HCT116 (cell line): ENCODE results near the gene WNK4.

ENCODE experiments used
- POLR2AphosphoS5 ChIP-seq: IDR thresholded peaks from 2 replicates; pipeline ENCODE4 v1.6.1; 2011; ENCODE audit warnings: mild to moderate bottlenecking, low read depth, low read length, moderate library complexity
- ZFX ChIP-seq: fragments of 450-650 bp; IDR thresholded peaks from 2 replicates; pipeline ENCODE4 v1.6.1; 2017
- TF ChIP-seq, protein P1 (sequence below), 3 experiments: fragments of 200-600 bp in 1 of 3; sonication (generic) in 1 of 3; IDR thresholded peaks in 2 of 3; conservative IDR thresholded peaks in 1 of 3; 2 replicates each; pipeline ENCODE4 v1.5.1; 2012 to 2017; ENCODE audit warnings: low read depth in 2 of 3, low read length in 2 of 3, antibody characterized with exemption in 1 of 3, borderline replicate concordance in 1 of 3, control low read depth in 1 of 3, mild to moderate bottlenecking in 1 of 3, mixed read lengths in 1 of 3, mixed run types in 1 of 3, moderate library complexity in 1 of 3; ENCODE audit not compliant: insufficient read depth in 1 of 3
- TF ChIP-seq, protein P2 (sequence below): IDR thresholded peaks from 2 replicates; pipeline ENCODE4 v1.6.1; 2012; ENCODE audit warnings: low read depth

- no peak for TF ChIP-seq POLR2AphosphoS5
- TF ChIP-seq, protein P1, sequence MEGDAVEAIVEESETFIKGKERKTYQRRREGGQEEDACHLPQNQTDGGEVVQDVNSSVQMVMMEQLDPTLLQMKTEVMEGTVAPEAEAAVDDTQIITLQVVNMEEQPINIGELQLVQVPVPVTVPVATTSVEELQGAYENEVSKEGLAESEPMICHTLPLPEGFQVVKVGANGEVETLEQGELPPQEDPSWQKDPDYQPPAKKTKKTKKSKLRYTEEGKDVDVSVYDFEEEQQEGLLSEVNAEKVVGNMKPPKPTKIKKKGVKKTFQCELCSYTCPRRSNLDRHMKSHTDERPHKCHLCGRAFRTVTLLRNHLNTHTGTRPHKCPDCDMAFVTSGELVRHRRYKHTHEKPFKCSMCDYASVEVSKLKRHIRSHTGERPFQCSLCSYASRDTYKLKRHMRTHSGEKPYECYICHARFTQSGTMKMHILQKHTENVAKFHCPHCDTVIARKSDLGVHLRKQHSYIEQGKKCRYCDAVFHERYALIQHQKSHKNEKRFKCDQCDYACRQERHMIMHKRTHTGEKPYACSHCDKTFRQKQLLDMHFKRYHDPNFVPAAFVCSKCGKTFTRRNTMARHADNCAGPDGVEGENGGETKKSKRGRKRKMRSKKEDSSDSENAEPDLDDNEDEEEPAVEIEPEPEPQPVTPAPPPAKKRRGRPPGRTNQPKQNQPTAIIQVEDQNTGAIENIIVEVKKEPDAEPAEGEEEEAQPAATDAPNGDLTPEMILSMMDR (IDR thresholded peaks at IDR 0.05 in 2 of 3, conservative IDR thresholded peaks at IDR 0.05 in 1 of 3; ENCODE audit: borderline replicate concordance in 1 of 3, insufficient read depth in 1 of 3, low read depth in 2 of 3, low read length in 2 of 3), result no peak
- TF ChIP-seq ZFX, result no peak
- TF ChIP-seq, protein P2, sequence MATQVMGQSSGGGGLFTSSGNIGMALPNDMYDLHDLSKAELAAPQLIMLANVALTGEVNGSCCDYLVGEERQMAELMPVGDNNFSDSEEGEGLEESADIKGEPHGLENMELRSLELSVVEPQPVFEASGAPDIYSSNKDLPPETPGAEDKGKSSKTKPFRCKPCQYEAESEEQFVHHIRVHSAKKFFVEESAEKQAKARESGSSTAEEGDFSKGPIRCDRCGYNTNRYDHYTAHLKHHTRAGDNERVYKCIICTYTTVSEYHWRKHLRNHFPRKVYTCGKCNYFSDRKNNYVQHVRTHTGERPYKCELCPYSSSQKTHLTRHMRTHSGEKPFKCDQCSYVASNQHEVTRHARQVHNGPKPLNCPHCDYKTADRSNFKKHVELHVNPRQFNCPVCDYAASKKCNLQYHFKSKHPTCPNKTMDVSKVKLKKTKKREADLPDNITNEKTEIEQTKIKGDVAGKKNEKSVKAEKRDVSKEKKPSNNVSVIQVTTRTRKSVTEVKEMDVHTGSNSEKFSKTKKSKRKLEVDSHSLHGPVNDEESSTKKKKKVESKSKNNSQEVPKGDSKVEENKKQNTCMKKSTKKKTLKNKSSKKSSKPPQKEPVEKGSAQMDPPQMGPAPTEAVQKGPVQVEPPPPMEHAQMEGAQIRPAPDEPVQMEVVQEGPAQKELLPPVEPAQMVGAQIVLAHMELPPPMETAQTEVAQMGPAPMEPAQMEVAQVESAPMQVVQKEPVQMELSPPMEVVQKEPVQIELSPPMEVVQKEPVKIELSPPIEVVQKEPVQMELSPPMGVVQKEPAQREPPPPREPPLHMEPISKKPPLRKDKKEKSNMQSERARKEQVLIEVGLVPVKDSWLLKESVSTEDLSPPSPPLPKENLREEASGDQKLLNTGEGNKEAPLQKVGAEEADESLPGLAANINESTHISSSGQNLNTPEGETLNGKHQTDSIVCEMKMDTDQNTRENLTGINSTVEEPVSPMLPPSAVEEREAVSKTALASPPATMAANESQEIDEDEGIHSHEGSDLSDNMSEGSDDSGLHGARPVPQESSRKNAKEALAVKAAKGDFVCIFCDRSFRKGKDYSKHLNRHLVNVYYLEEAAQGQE, result no peak
Measured at GRCh38 chr17:42806249-42806648, 25.8 kb downstream of the WNK4 start.
